ENCODE data around the gene SLCO2A1.

The SLCO2A1 gene

DNA sequence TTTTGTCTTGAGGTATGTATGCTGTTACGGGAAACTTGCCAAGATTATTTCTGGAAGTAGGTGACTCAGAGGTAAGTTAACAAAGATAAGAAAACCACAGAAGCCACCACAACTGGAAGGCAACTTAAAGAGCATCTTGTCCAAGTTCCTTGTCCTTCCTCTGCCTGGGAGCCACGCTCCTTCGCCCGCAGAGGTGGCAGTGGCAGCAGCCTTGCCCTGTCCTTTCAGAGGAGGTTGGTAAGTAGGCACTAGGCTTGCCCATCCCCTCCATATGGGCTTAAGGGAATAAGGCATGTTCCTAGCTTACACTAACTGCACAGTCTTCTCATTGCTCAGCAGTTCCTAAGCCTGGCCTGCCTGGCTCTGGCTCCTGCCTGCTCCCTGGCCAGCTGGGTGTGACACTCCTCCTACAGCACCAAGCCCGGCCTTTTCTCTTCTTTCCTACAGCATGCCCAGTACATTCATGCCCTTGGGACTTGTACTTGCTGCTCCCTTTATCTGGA, 86.0 kb downstream of the SLCO2A1 start:
- H3K4me1 Mint-ChIP-seq (ENCODE audit: low read depth): peaks cover 15% of the 10 kb centered on the region
- H3K9me3 Mint-ChIP-seq: no peaks in the 10 kb centered on the region
- no peak overlapping the region for H3K4me3 Mint-ChIP-seq
- H3K27me3 Mint-ChIP-seq: peaks cover 6% of the 10 kb centered on the region
- intact Hi-C loops (cut with micrococcal nuclease): no loop called here
- no peak overlapping the region for H3K27ac Mint-ChIP-seq
- no peaks in the 10 kb centered on the region for H3K36me3 Mint-ChIP-seq (ENCODE audit: low read depth)

GRCh38 chr3:133943031-133943535, 86.6 kb downstream of the SLCO2A1 start:
- no peaks in the 10 kb centered on the region for H3K36me3 Mint-ChIP-seq (ENCODE audit: low read depth)
- H3K27me3 Mint-ChIP-seq: peaks cover 6% of the 10 kb centered on the region
- peaks cover 15% of the 10 kb centered on the region for H3K4me1 Mint-ChIP-seq (ENCODE audit: low read depth)
- H3K4me3 Mint-ChIP-seq: no peak overlapping the region
- H3K27ac Mint-ChIP-seq: no peak overlapping the region
- intact Hi-C loops (cut with micrococcal nuclease): no loop called here
- no peaks in the 10 kb centered on the region for H3K9me3 Mint-ChIP-seq

DNA sequence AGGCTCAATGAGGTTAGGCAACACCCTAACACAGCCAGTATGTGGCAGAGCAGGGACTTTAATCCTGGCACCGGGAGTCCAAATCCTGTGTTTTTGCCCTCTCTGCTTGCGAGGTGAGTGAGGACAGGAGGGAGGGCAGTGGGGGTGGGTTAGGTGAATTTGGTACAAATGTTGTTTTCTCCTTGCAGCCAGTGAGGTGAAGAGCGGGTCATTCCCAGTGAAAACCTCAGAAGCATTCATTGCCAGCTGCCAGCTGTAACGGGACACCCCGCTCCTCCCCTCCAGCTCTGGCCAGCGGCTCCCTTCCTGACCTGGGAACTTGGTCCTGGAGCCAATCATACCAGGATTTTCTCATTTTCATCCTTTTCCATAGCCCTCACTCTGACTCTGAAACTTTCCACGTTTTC, 88.3 kb downstream of the SLCO2A1 start:
- H3K4me3 Mint-ChIP-seq: no peak overlapping the region
- no peaks in the 10 kb centered on the region for H3K9me3 Mint-ChIP-seq

GRCh38 chr3:133940536-133940935, 89.2 kb downstream of the SLCO2A1 start:
- Mint-ChIP-seq H3K4me3 (no peak overlapping the region), H3K9me3 (no peaks in the 10 kb centered on the region), H3K27ac (no peak overlapping the region), H3K27me3 (peaks cover 6% of the 10 kb centered on the region), H3K4me1 (ENCODE audit: low read depth) (peaks cover 15% of the 10 kb centered on the region), H3K36me3 (ENCODE audit: low read depth) (no peaks in the 10 kb centered on the region)
- intact Hi-C loops (cut with micrococcal nuclease): no loop called here

More for the DNA sequence above, 88.3 kb downstream of the SLCO2A1 start:
- no peak overlapping the region for H3K27ac Mint-ChIP-seq
- intact Hi-C loops (cut with micrococcal nuclease): no loop called here
- no peaks in the 10 kb centered on the region for H3K36me3 Mint-ChIP-seq (ENCODE audit: low read depth)
- peaks cover 6% of the 10 kb centered on the region for H3K27me3 Mint-ChIP-seq
- peaks cover 15% of the 10 kb centered on the region for H3K4me1 Mint-ChIP-seq (ENCODE audit: low read depth)

- Mint-ChIP-seq H3K27ac (no peak overlapping the region), H3K36me3 (ENCODE audit: low read depth) (no peaks in the 10 kb centered on the region), H3K9me3 (no peaks in the 10 kb centered on the region), H3K4me1 (ENCODE audit: low read depth) (peaks cover 15% of the 10 kb centered on the region), H3K4me3 (no peak overlapping the region), H3K27me3 (peaks cover 6% of the 10 kb centered on the region)
- intact Hi-C loops (cut with micrococcal nuclease): no loop called here
Measured at GRCh38 chr3:133939463-133939835, 90.3 kb downstream of the SLCO2A1 start.

- H3K27ac Mint-ChIP-seq: no peak overlapping the region
- H3K4me3 Mint-ChIP-seq: no peak overlapping the region
- peaks cover 5% of the 10 kb centered on the region for H3K27me3 Mint-ChIP-seq
- H3K36me3 Mint-ChIP-seq (ENCODE audit: low read depth): no peaks in the 10 kb centered on the region
- no peaks in the 10 kb centered on the region for H3K9me3 Mint-ChIP-seq
- H3K4me1 Mint-ChIP-seq (ENCODE audit: low read depth): peaks cover 12% of the 10 kb centered on the region
- intact Hi-C loops (cut with micrococcal nuclease): no loop called here
Measured at GRCh38 chr3:133938770-133939462, 90.8 kb downstream of the SLCO2A1 start.

DNA sequence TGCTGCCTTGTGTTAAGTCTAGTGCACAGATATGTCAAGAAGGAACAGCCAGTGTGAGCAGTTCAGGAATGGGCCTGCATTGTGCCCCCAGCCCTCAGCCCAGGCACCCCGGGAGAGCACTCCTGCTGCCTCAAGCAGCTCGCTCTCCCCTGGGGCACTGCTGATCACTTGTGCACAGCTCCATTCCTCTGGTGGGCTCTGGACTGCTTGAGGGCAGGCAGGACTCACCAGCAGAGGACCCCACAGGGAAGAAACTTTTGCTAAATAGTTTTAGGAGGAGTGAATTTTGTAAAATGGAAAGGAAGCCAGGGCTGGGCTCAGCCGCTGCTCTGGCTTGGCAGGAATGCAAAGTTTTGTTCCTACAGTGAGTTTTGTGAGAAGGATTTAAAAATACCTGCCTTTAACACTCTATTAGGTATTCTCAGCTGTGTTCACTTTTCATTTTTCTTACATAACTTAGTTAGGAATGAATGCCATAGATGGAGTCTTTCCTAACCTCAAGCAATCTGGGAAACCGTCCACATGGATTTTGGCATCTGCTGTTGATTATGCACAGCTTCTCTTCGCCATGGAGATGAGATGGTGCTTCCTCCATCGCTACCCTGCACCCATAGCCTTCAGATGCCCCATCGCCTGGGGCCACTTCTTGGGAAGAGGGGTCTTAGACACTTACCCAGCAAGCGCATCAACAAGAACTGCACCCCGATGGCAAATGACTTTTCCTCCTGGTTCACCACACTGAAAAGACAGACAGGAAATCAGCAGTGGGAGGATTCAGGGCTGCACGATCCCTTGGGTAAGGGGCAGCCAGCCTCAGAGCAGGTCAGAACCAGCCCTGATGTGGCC, 91.7 kb downstream of the SLCO2A1 start:
- Mint-ChIP-seq H3K9me3 (no peaks in the 10 kb centered on the region), H3K4me3 (no peak overlapping the region), H3K27me3 (peaks cover 4% of the 10 kb centered on the region), H3K36me3 (ENCODE audit: low read depth) (no peaks in the 10 kb centered on the region), H3K4me1 (ENCODE audit: low read depth) (peaks cover 8% of the 10 kb centered on the region), H3K27ac (no peak overlapping the region)
- intact Hi-C loops (cut with micrococcal nuclease): no loop called here

DNA sequence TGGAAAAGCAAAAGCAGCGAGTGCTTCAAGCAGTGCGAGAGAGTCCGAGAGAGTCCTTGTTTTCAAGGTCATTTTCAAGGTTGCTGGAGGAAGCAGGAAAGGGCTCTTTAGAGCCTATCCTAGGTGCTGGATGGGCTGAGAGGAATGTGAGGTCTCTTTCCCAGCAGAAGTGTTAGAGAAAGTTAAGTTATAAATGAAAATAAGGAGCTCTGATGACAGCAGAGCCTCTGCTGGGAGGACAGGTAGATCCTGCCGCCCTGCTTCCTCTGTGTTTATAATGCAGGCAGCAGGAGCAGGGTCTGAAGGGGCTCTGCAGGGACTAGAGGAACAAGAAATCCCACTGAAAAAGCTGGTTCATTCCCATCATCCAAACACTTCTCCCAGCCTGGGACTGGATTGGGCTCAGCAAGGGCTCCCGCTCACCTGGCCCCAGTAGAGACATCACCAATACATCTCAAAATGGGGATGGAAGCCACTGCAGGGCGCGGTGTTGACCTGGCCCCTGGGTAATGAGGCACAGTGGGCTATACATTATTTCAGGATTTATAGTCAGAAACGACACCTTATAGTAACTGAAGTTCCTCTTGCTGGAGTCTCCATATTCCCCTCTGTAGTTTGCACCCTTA, 92.6 kb downstream of the SLCO2A1 start:
- Mint-ChIP-seq H3K27me3 (no peaks in the 10 kb centered on the region), H3K4me3 (no peak overlapping the region), H3K4me1 (ENCODE audit: low read depth) (peaks cover under 1% of the 10 kb centered on the region), H3K9me3 (no peaks in the 10 kb centered on the region), H3K27ac (no peak overlapping the region), H3K36me3 (ENCODE audit: low read depth) (no peaks in the 10 kb centered on the region)
- intact Hi-C loops (cut with micrococcal nuclease): no loop called here

DNA sequence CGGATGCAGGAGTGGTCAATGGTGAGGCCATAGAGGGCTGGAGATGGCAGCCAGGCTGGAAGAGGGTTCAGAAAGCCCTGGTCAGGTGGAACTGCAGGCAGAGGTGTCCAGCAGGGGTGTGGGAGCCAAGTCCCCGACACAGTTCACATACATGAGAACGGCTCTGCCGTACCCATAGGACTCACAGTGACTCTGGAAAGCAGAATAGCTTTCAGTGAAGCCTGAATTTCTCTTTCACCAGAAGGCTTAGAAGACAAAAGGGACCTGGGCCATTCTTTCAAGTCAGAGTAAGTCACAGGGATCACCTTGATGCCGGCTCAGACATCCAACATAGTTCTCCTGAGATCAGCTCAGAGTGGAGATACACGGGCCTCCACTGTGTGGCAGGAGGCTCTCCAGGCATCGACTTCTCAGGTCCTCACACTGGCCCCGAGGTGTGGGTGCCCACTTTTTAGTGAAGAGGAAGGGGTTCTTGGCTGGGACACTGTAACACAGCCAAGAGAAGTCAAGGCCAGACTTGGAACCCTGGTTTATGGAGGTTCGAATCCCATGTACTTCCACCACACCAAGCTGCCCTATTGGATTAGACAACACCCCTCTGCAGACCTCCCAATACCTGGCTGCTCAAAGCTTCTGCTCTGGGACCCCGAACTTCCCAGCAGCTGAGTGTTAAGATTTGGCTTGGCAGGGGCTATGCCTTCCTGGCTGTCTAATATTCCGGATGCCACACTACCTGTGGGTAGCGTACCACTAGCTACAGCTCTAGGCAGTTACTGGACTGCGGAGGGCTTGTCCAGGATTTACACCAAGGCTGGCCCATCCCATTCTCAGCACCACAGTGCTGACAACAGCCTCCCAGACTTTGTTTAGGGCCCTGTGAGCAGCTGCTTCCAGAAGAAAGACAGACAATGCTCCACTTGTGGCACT, 93.6 kb downstream of the SLCO2A1 start:
- Mint-ChIP-seq H3K9me3 (no peaks in the 10 kb centered on the region), H3K27me3 (no peaks in the 10 kb centered on the region), H3K27ac (no peak overlapping the region), H3K4me3 (no peak overlapping the region), H3K4me1 (ENCODE audit: low read depth) (no peaks in the 10 kb centered on the region), H3K36me3 (ENCODE audit: low read depth) (no peaks in the 10 kb centered on the region)
- intact Hi-C loops (cut with micrococcal nuclease): no loop called here

- intact Hi-C loops (cut with micrococcal nuclease): loop anchor here (5.0 kb wide), 1 partner anchor 277 kb away; no protein-coding TSS in a partner anchor
- Mint-ChIP-seq H3K36me3 (ENCODE audit: low read depth) (no peaks in the 10 kb centered on the region), H3K9me3 (no peaks in the 10 kb centered on the region), H3K4me3 (no peak overlapping the region), H3K4me1 (ENCODE audit: low read depth) (no peaks in the 10 kb centered on the region), H3K27ac (no peak overlapping the region), H3K27me3 (no peaks in the 10 kb centered on the region)
Measured at GRCh38 chr3:133934996-133935842, 94.5 kb downstream of the SLCO2A1 start.

DNA sequence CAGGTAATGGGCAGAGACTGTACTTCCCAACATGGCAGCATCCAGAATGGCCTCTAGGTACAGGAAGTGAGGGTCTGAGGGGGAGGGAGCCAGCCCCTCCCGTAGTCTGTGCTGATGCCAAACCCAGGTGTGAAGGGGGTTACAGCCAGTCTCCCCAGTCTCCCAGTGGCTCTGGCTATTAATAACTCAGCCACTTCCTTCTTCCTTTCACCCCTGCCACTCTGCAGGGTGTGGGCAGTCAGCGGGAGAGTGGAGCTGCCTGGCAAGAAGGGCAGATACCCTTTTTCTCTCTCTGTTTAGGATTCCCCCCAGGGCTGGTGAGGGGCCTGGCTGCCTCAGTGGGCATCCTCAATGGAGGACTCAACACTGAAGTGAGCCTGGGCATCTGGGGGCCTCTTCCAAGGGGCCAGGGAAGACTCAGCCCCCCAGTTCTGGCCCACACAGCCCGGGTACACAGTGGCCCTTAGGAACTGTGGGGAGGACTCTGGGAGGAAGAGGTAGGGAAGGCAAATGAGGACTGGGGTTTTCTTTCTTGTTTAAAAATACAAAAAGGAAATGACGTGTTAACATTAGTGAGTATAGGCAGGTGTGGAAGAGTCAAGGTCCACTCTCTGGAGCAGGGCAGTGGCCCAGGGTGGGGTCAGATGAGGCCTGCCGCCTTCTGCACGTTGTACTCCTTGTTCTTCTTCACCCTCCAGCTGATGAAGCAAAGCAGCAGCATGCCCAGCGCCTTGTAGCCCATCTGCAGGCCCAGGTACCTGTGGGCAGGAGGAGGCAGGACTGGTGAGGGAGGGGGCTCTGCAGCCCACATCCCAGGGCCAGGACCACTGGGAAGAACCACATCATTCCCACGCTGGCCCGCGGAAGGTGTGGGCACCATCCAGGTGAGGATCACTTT, 95.4 kb downstream of the SLCO2A1 start:
- Mint-ChIP-seq H3K27me3 (peaks cover 1% of the 10 kb centered on the region), H3K9me3 (no peaks in the 10 kb centered on the region), H3K4me3 (no peak overlapping the region), H3K27ac (no peak overlapping the region), H3K4me1 (ENCODE audit: low read depth) (no peaks in the 10 kb centered on the region), H3K36me3 (ENCODE audit: low read depth) (no peaks in the 10 kb centered on the region)
- intact Hi-C loops (cut with micrococcal nuclease): loop anchor here (5.0 kb wide), 1 partner anchor 278 kb away; no protein-coding TSS in a partner anchor
